ENCODE measurements around the gene SPEM3. TPM values are rescaled to one million over a fixed set of nuclear protein-coding genes. Genes with fewer than 3 reads are reported as not detected.

Gene SPEM3
- total RNA-seq, 2 experiments from 2014 or later, result not detected

DNA sequence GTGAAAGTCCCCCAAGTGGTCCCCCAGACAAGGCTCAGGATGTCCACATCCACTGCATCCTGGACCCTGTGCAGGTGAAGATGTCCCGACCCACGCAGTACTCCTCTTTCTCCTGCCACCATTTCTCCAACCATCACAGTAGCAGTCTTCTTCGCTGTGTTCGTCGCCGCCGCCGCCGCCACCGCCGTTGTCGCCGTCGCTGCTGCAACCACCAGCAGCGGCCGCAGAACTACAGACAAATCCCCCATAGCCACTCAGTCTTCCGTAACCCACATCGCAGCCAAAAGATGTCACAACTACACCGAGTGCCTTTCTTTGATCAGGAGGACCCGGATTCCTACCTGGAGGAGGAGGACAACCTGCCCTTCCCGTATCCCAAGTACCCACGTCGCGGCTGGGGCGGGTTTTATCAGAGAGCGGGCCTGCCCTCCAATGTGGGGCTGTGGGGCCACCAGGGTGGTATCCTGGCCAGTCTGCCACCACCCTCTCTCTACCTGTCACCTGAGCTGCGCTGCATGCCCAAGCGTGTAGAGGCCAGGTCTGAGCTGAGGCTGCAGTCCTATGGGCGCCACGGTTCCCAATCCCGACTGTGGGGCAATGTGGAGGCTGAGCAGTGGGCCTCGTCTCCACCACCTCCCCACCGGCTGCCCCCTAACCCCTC lies 2.3 kb upstream of the SPEM3 start:
- no peaks in the 10 kb centered on the region for H3K9me3 Mint-ChIP-seq
- H3K27ac Mint-ChIP-seq, result no peak overlapping the region
- H3K4me1 Mint-ChIP-seq (ENCODE audit: low read depth), result no peaks in the 10 kb centered on the region
- ChIA-PET CTCF (interaction anchor here (1.0 kb wide), 1 partner anchor 69 kb away, joined by 4 read pairs; no protein-coding TSS in a partner anchor), POLR2A (interaction anchor here (1.0 kb wide), 1 partner anchor 13 kb away, joined by 3 read pairs; the partner anchor contains the start of gene FGF11)
- H3K36me3 Mint-ChIP-seq (ENCODE audit: low read depth), result no peaks in the 10 kb centered on the region
- intact Hi-C loops (cut with micrococcal nuclease), result no loop called here
- no peak overlapping the region for H3K4me3 Mint-ChIP-seq
- no peaks in the 10 kb centered on the region for H3K27me3 Mint-ChIP-seq
- no peak for ATAC-seq
- no peak for DNase-seq
- TF ChIP-seq, protein P1, sequence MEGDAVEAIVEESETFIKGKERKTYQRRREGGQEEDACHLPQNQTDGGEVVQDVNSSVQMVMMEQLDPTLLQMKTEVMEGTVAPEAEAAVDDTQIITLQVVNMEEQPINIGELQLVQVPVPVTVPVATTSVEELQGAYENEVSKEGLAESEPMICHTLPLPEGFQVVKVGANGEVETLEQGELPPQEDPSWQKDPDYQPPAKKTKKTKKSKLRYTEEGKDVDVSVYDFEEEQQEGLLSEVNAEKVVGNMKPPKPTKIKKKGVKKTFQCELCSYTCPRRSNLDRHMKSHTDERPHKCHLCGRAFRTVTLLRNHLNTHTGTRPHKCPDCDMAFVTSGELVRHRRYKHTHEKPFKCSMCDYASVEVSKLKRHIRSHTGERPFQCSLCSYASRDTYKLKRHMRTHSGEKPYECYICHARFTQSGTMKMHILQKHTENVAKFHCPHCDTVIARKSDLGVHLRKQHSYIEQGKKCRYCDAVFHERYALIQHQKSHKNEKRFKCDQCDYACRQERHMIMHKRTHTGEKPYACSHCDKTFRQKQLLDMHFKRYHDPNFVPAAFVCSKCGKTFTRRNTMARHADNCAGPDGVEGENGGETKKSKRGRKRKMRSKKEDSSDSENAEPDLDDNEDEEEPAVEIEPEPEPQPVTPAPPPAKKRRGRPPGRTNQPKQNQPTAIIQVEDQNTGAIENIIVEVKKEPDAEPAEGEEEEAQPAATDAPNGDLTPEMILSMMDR (IDR thresholded peaks at IDR 0.05), result no peak

DNA sequence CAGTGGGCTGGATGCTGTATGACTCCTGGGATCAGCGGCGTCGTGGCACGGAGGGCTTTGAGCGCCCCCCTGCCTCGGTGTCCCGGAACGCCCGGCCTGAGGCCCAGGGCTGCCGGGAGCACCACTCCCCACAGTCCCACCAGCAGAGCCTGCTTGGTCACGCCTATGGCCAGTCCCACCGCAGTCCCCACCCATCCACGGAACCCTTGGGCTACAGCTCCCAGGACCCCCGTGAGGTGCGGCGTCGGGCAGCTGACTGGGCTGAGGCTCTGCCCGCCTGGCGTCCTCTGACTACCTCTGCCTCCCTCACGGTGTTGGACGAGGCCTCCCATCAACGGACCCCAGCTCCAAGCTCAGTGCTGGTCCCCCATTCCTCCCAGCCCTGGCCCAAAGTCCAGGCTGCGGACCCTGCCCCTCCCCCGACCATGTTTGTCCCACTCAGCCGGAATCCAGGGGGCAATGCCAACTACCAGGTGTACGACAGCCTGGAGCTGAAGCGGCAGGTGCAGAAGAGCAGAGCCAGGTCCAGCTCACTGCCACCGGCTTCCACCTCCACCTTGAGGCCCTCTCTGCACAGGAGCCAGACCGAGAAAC lies 1.7 kb upstream of the SPEM3 start:
- Mint-ChIP-seq H3K4me3 (no peak overlapping the region), H3K9me3 (no peaks in the 10 kb centered on the region), H3K27ac (no peak overlapping the region), H3K27me3 (no peaks in the 10 kb centered on the region), H3K36me3 (ENCODE audit: low read depth) (no peaks in the 10 kb centered on the region), H3K4me1 (ENCODE audit: low read depth) (no peaks in the 10 kb centered on the region)
- no peak for DNase-seq
- TF ChIP-seq, protein P1 (IDR thresholded peaks at IDR 0.05), result no peak
- ChIA-PET POLR2A (interaction anchor here (1.0 kb wide), 1 partner anchor 13 kb away, joined by 3 read pairs; the partner anchor contains the start of gene FGF11), CTCF (interaction anchor here (1.0 kb wide), 1 partner anchor 70 kb away, joined by 4 read pairs; no protein-coding TSS in a partner anchor)
- intact Hi-C loops (cut with micrococcal nuclease), result no loop called here
- no peak for ATAC-seq

DNA sequence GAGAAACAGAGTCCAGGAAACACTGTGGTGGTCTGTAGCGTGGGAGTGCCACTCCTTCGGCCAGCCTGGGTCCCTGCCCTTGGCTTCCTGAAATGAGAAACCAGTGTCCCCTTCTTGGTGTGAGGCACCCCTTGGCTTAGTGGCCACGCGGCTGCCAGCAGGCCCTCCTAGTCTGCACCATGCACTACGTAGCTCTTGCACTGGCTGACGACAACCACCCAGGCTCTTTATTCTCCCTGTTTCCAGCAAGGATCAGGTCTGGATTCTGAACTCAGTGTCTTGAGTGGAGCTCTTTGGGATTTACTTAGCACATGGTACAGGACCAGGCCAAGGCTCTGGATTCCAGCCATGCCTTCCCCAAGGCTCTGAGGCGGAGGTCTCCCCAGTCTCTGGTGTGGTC lies 1.1 kb upstream of the SPEM3 start:
- ATAC-seq, result no peak
- H3K27ac Mint-ChIP-seq, result no peak overlapping the region
- H3K9me3 Mint-ChIP-seq, result no peaks in the 10 kb centered on the region
- TF ChIP-seq, protein P1 (IDR thresholded peaks at IDR 0.05), result no peak
- no peak for DNase-seq
- CTCF ChIA-PET, result interaction anchor here (1.0 kb wide), 1 partner anchor 71 kb away, joined by 4 read pairs; no protein-coding TSS in a partner anchor
- POLR2A ChIA-PET, result no interaction called here
- no peaks in the 10 kb centered on the region for H3K4me1 Mint-ChIP-seq (ENCODE audit: low read depth)
- intact Hi-C loops (cut with micrococcal nuclease), result no loop called here
- H3K27me3 Mint-ChIP-seq, result no peaks in the 10 kb centered on the region
- no peak overlapping the region for H3K4me3 Mint-ChIP-seq
- no peaks in the 10 kb centered on the region for H3K36me3 Mint-ChIP-seq (ENCODE audit: low read depth)

DNA sequence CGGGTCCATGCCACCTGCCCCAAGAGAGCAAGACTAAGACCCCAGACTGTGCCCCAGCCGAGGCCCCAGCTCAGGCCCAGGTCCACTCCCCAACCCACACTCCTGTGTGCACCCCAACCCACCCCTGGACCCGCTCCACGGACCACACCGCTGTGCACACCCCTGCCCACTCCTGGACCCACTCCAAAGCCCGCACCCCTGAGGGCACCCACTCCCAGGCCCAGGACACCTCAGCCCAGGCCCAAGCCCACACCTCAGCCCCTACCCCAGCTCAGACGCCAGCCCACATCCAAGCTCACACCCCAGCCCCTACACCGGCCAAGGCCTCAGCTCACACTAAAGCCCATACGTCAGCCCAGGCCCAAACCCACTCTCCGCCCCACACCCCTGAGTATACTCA lies 1.1 kb downstream of the SPEM3 start:
- intact Hi-C loops (cut with micrococcal nuclease), result no loop called here
- TF ChIP-seq, protein P1 (IDR thresholded peaks at IDR 0.05), result no peak
- H3K36me3 Mint-ChIP-seq (ENCODE audit: low read depth), result no peaks in the 10 kb centered on the region
- ChIA-PET POLR2A (interaction anchor here (1.9 kb wide), 1 partner anchor 257 kb away, joined by 4 read pairs; the partner anchor contains the start of gene TP53), CTCF (no interaction called here)
- no peak overlapping the region for H3K4me3 Mint-ChIP-seq
- DNase-seq (no peak), ATAC-seq (no peak)
- no peaks in the 10 kb centered on the region for H3K4me1 Mint-ChIP-seq (ENCODE audit: low read depth)
- no peak overlapping the region for H3K27ac Mint-ChIP-seq
- no peaks in the 10 kb centered on the region for H3K27me3 Mint-ChIP-seq
- H3K9me3 Mint-ChIP-seq, result no peaks in the 10 kb centered on the region

DNA sequence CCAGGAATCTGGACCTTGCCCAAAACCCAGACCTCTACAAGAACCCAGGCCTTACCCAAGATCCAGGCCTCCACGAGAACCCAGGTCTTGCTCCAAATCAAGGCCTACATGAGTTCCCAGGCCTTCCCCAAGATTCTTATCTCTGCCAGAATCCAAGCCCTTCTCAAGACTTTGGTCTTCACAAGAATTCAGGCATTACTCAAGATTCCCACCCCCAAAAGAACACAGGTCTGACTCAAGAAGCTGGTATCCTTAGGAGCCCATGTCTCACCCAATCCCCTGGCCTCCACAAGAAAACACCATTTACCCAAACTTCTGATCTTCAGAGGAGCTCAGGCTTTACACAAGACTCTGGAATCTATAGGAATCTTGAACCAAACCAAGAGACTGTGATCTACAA lies 2.6 kb downstream of the SPEM3 start:
- Mint-ChIP-seq H3K9me3 (no peaks in the 10 kb centered on the region), H3K4me1 (ENCODE audit: low read depth) (peaks cover 2% of the 10 kb centered on the region), H3K4me3 (no peak overlapping the region), H3K36me3 (ENCODE audit: low read depth) (no peaks in the 10 kb centered on the region), H3K27ac (no peak overlapping the region), H3K27me3 (no peaks in the 10 kb centered on the region)
- intact Hi-C loops (cut with micrococcal nuclease), result no loop called here
- POLR2A ChIA-PET, result interaction anchor here (1.5 to 1.9 kb wide), 2 partner anchors 53 to 256 kb away, joined by 4 to 7 read pairs; partner anchors contain the start of genes POLR2A and TP53
- ATAC-seq (no peak), DNase-seq (no peak)
- CTCF ChIA-PET, result interaction anchor here (1.2 kb wide), 1 partner anchor 75 kb away, joined by 4 read pairs; no protein-coding TSS in a partner anchor
- TF ChIP-seq, protein P1 (IDR thresholded peaks at IDR 0.05), result no peak

Measured in activated CD8-positive, alpha-beta T cell treated with anti-CD3 and anti-CD28 coated beads for 36 hours (primary cell).